Measurements from ENCODE around the gene DST. TPM values are rescaled to one million over a fixed set of nuclear protein-coding genes. Genes with fewer than 3 reads are reported as not detected.

Gene DST
- total RNA-seq, 1 experiment from 2014 or later: 76.0 TPM

GRCh38 chr6:56608332-56608731, 34.4 kb downstream of the DST start:
- H3K9me3 Mint-ChIP-seq (ENCODE audit: unreplicated experiment): no peaks in the 10 kb centered on the region

GRCh38 chr6:56607111-56607752, 35.5 kb downstream of the DST start:
- no peak for DNase-seq
- CTCF ChIA-PET: no interaction called here
- Histone ChIP-seq H3K36me3 (ENCODE audit: control insufficient read depth, insufficient read depth, low read length) (no peaks in the 10 kb centered on the region), H3K27me3 (replicated peaks; ENCODE audit: control insufficient read depth, insufficient read depth, low read length) (no peaks in the 10 kb centered on the region), H3K4me1 (no peaks in the 10 kb centered on the region), H3K4me3 (ENCODE audit: low read depth, low read length) (no peak overlapping the region), H3K9me3 (no peaks in the 10 kb centered on the region)
- intact Hi-C loops (cut with micrococcal nuclease; ENCODE audit: unreplicated experiment): no loop called here
- Mint-ChIP-seq H3K27ac (ENCODE audit: unreplicated experiment) (no peak overlapping the region), H3K4me1 (ENCODE audit: low read depth, unreplicated experiment) (no peaks in the 10 kb centered on the region), H3K9me3 (ENCODE audit: unreplicated experiment) (no peaks in the 10 kb centered on the region), H3K27me3 (ENCODE audit: insufficient read depth, unreplicated experiment) (no peaks in the 10 kb centered on the region), H3K36me3 (ENCODE audit: insufficient read depth, unreplicated experiment) (peaks cover 6% of the 10 kb centered on the region), H3K4me3 (ENCODE audit: unreplicated experiment) (no peak overlapping the region)
- no TSS peak for BruUV-seq (replicated peaks)
- TF ChIP-seq CTCF (IDR thresholded peaks at IDR 0.05; ENCODE audit: insufficient read depth in 1 of 2, low read depth in 1 of 2, low read length in 1 of 2, severe bottlenecking in 1 of 2, unreplicated experiment in 1 of 2): no peak
- POLR2A ChIA-PET: no interaction called here

More at GRCh38 chr6:56608332-56608731, 34.4 kb downstream of the DST start:
- H3K9me3 ChIP-seq: no peaks in the 10 kb centered on the region
- Mint-ChIP-seq H3K4me1 (ENCODE audit: low read depth, unreplicated experiment) (no peaks in the 10 kb centered on the region), H3K4me3 (ENCODE audit: unreplicated experiment) (no peak overlapping the region), H3K36me3 (ENCODE audit: insufficient read depth, unreplicated experiment) (peaks cover 6% of the 10 kb centered on the region), H3K27ac (ENCODE audit: unreplicated experiment) (no peak overlapping the region), H3K27me3 (ENCODE audit: insufficient read depth, unreplicated experiment) (no peaks in the 10 kb centered on the region)
- BruUV-seq (replicated peaks): no TSS peak
- intact Hi-C loops (cut with micrococcal nuclease; ENCODE audit: unreplicated experiment): no loop called here
- no peaks in the 10 kb centered on the region for H3K4me1 ChIP-seq
- ChIA-PET POLR2A (no interaction called here), CTCF (interaction anchor here (0.7 kb wide), 1 partner anchor 13 kb away, joined by 3 read pairs; no protein-coding TSS in a partner anchor)
- TF ChIP-seq CTCF (IDR thresholded peaks at IDR 0.05; ENCODE audit: insufficient read depth in 1 of 2, low read depth in 1 of 2, low read length in 1 of 2, severe bottlenecking in 1 of 2, unreplicated experiment in 1 of 2): no peak
- no peak overlapping the region for H3K4me3 ChIP-seq (ENCODE audit: low read depth, low read length)
- no peaks in the 10 kb centered on the region for H3K36me3 ChIP-seq (ENCODE audit: control insufficient read depth, insufficient read depth, low read length)
- no peaks in the 10 kb centered on the region for H3K27me3 ChIP-seq (replicated peaks; ENCODE audit: control insufficient read depth, insufficient read depth, low read length)
- no peak for DNase-seq

GRCh38 chr6:56605435-56605834, 37.3 kb downstream of the DST start:
- peaks cover 6% of the 10 kb centered on the region for H3K36me3 Mint-ChIP-seq (ENCODE audit: insufficient read depth, unreplicated experiment)
- Histone ChIP-seq H3K36me3 (ENCODE audit: control insufficient read depth, insufficient read depth, low read length) (no peaks in the 10 kb centered on the region), H3K4me3 (ENCODE audit: low read depth, low read length) (no peak overlapping the region), H3K4me1 (no peaks in the 10 kb centered on the region), H3K9me3 (no peaks in the 10 kb centered on the region), H3K27me3 (replicated peaks; ENCODE audit: control insufficient read depth, insufficient read depth, low read length) (no peaks in the 10 kb centered on the region)
- H3K27ac Mint-ChIP-seq (ENCODE audit: unreplicated experiment): no peak overlapping the region
- no peaks in the 10 kb centered on the region for H3K27me3 Mint-ChIP-seq (ENCODE audit: insufficient read depth, unreplicated experiment)
- H3K4me3 Mint-ChIP-seq (ENCODE audit: unreplicated experiment): no peak overlapping the region
- H3K4me1 Mint-ChIP-seq (ENCODE audit: low read depth, unreplicated experiment): no peaks in the 10 kb centered on the region
- DNase-seq: no peak
- CTCF ChIA-PET: no interaction called here
- no peaks in the 10 kb centered on the region for H3K9me3 Mint-ChIP-seq (ENCODE audit: unreplicated experiment)
- POLR2A ChIA-PET: no interaction called here
- no TSS peak for BruUV-seq (replicated peaks)
- intact Hi-C loops (cut with micrococcal nuclease; ENCODE audit: unreplicated experiment): no loop called here
- TF ChIP-seq CTCF (IDR thresholded peaks at IDR 0.05; ENCODE audit: insufficient read depth in 1 of 2, low read depth in 1 of 2, low read length in 1 of 2, severe bottlenecking in 1 of 2, unreplicated experiment in 1 of 2): no peak

All from Caco-2 (cell line).